Measurements from ENCODE around the gene NDUFAF8. TPM values are rescaled to one million over a fixed set of nuclear protein-coding genes. Genes with fewer than 3 reads are reported as not detected.

Gene NDUFAF8
- total RNA-seq, 2 experiments from 2014 or later = 129 to 165 TPM

DNA sequence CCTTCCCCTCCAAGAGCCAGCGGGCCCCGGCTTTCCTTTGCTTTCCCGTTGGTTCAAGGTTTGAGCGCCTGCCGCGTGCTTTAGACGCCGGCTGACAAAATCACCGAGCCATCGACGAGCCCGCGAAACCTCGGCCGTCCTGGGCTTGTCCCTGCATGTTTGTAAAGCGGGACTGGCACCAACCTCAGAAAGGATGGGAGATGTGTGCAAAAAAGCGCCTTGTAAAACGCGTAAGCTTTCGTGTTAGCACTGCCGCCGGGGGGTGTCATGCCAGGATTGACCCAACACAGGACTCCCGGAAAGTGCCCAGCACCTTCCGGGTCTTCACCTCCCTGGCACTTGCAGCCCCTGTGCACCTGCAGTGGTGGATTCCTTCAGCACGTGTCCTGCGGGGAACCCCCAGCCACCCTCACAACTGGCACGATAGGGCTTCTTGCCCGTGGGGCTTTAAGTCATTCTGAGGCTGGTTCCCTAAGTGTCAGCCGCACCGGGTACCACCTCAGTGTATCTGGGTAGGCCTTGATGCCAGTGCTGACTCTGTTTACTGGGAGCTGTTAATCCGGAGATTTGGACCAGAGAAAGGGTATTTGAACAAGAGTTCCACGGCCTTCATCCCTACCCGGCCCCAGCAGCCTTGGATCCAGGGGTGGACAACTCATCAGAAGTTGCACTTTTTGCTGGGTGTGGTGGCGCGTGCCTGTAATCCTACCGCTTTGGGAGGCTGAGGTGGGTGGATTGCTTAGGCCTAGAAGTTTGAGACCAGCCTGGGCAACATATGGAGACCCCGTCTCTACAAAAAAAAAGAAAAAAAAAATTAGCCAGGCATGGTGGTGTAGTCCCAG lies 817 bp downstream of the NDUFAF8 start:
- peaks cover 34% of the 10 kb centered on the region for H3K36me3 ChIP-seq (ENCODE audit: insufficient read depth, low read length)
- H3K9me2 ChIP-seq (ENCODE audit: insufficient read depth, low read length) = no peaks in the 10 kb centered on the region
- peak overlapping the region; percentile 79 for H3K4me3 ChIP-seq (ENCODE audit: low read depth, low read length, poor library complexity, severe bottlenecking)
- POLR2A ChIA-PET = interaction anchor here (0.6 to 2.3 kb wide), 3 partner anchors 17 to 429 kb away, joined by 3 to 12 read pairs (median 3); partner anchors contain the start of gene CEP131
- H3K4me2 ChIP-seq (ENCODE audit: low read length) = peak overlapping the region; percentile 82
- BruUV-seq (replicated peaks) = no TSS peak
- H3K4me1 ChIP-seq (ENCODE audit: insufficient read depth, low read length, poor library complexity, severe bottlenecking) = peaks cover 44% of the 10 kb centered on the region
- TF ChIP-seq CTCF (conservative IDR thresholded peaks at IDR 0.05; ENCODE audit: low read length) = no peak
- no peak for TF ChIP-seq EZH2phosphoT487 (IDR thresholded peaks at IDR 0.05; ENCODE audit: borderline replicate concordance, low read depth, low read length)
- intact Hi-C loops (cut with micrococcal nuclease; ENCODE audit: unreplicated experiment) = loop anchor here (1.0 to 2.0 kb wide), 3 partner anchors 17 to 217 kb away; no protein-coding TSS in a partner anchor
- peak; percentile 76 for DNase-seq (ENCODE audit: low spot score)
- peaks cover 5% of the 10 kb centered on the region; the same call in 1 of the 2 replicates for H4K20me1 ChIP-seq (ENCODE audit: insufficient read depth, low read length)
- H2AFZ ChIP-seq (ENCODE audit: low read length) = peak overlapping the region; percentile 1; the same call in 1 of the 2 replicates
- peak overlapping the region; percentile 61 for H3K27ac ChIP-seq (ENCODE audit: low read depth, low read length, poor library complexity, severe bottlenecking)
- CTCF ChIA-PET (ENCODE audit: unreplicated experiment) = interaction anchor here (1.2 kb wide), 1 partner anchor 97 kb away, joined by 7 read pairs; no protein-coding TSS in a partner anchor
- H3K9me3 ChIP-seq (ENCODE audit: low read length) = no peaks in the 10 kb centered on the region
- peaks cover 30% of the 10 kb centered on the region for H3K79me2 ChIP-seq (ENCODE audit: insufficient read depth, low read depth, low read length)

GRCh38 chr17:81240761-81241160 lies 1.6 kb downstream of the NDUFAF8 start:
- intact Hi-C loops (cut with micrococcal nuclease; ENCODE audit: unreplicated experiment) = loop anchor here (1.0 to 2.0 kb wide), 3 partner anchors 98 to 218 kb away; no protein-coding TSS in a partner anchor
- peaks cover 49% of the 10 kb centered on the region for H3K4me1 ChIP-seq (ENCODE audit: insufficient read depth, low read length, poor library complexity, severe bottlenecking)
- H3K9me2 ChIP-seq (ENCODE audit: insufficient read depth, low read length) = no peaks in the 10 kb centered on the region
- peak; percentile 31 for DNase-seq (ENCODE audit: low spot score)
- H3K4me2 ChIP-seq (ENCODE audit: low read length) = peak overlapping the region; percentile 82
- POLR2A ChIA-PET = no interaction called here
- H3K36me3 ChIP-seq (ENCODE audit: insufficient read depth, low read length) = peaks cover 36% of the 10 kb centered on the region
- H3K9me3 ChIP-seq (ENCODE audit: low read length) = no peaks in the 10 kb centered on the region
- BruUV-seq (replicated peaks) = TSS peak; percentile 62
- peak overlapping the region; percentile 79 for H3K4me3 ChIP-seq (ENCODE audit: low read depth, low read length, poor library complexity, severe bottlenecking)
- H3K27ac ChIP-seq (ENCODE audit: low read depth, low read length, poor library complexity, severe bottlenecking) = peak overlapping the region; percentile 61
- CTCF ChIA-PET (ENCODE audit: unreplicated experiment) = interaction anchor here (1.2 kb wide), 1 partner anchor 98 kb away, joined by 7 read pairs; no protein-coding TSS in a partner anchor
- peaks cover 30% of the 10 kb centered on the region for H3K79me2 ChIP-seq (ENCODE audit: insufficient read depth, low read depth, low read length)
- TF ChIP-seq CTCF (conservative IDR thresholded peaks at IDR 0.05; ENCODE audit: low read length) = no peak
- TF ChIP-seq EZH2phosphoT487 (IDR thresholded peaks at IDR 0.05; ENCODE audit: borderline replicate concordance, low read depth, low read length) = no peak
- no peak overlapping the region for H2AFZ ChIP-seq (ENCODE audit: low read length)
- peaks cover 5% of the 10 kb centered on the region; the same call in 1 of the 2 replicates for H4K20me1 ChIP-seq (ENCODE audit: insufficient read depth, low read length)
